Fibroblast of skin of left biceps (primary cell): ENCODE results near the gene RIMBP2.
"Not testable (repeated sequence)": the region's sequence is repeated elsewhere in the genome, so short reads cannot be mapped to it uniquely, and the experiment has no call there.

ENCODE experiments used
- DNase-seq, 2 experiments: peaks; one replicate each; pipeline ENCODE4 v3.0.0-alpha.2; 2013; ENCODE audit warnings: low read depth in 2 of 2

RIMBP2 gene

DNA sequence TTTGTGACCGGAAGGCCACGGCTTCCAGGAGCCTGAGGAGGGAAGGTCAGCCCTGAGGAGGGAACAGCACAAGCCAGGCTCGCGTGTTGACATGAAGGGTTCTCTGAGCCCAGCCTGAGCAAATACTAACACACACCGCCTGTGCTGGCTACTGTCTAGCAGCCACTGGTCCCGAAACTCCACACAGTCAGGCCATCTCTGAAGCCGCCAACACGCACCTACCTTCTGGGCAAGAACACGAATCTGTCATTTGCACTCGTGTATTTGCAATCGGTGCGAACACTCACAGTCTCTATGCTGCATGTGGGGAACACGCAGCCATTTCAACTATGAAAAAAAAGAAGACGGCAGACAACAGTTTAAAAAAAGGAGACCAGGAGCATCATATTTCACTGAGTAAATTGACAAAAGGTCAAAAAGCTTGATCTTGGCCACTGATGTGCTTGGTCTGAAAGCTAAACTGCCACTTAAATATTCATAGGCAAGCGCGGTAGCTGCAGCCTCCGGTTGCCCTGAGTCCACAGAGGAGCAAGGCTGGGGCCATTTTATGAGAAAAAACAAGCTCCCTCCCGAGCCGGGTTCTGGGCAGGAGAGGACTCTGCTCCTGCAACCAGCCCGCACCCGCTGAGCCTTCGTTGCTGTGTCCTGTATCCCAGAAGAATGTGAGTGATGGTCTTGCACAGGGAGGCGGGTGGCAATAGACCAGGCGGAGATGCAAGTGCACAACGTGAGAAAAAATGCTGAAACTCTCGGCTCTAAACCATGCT lies 57.8 kb downstream of the RIMBP2 start:
- no peak for DNase-seq

- DNase-seq = no peak
Observed at GRCh38 chr12:130656411-130656810, 59.7 kb downstream of the RIMBP2 start.

- no peak for DNase-seq
Observed at GRCh38 chr12:130655881-130656280, 60.2 kb downstream of the RIMBP2 start.

- no peak for DNase-seq
Observed at GRCh38 chr12:130655010-130655409, 61.1 kb downstream of the RIMBP2 start.

DNA sequence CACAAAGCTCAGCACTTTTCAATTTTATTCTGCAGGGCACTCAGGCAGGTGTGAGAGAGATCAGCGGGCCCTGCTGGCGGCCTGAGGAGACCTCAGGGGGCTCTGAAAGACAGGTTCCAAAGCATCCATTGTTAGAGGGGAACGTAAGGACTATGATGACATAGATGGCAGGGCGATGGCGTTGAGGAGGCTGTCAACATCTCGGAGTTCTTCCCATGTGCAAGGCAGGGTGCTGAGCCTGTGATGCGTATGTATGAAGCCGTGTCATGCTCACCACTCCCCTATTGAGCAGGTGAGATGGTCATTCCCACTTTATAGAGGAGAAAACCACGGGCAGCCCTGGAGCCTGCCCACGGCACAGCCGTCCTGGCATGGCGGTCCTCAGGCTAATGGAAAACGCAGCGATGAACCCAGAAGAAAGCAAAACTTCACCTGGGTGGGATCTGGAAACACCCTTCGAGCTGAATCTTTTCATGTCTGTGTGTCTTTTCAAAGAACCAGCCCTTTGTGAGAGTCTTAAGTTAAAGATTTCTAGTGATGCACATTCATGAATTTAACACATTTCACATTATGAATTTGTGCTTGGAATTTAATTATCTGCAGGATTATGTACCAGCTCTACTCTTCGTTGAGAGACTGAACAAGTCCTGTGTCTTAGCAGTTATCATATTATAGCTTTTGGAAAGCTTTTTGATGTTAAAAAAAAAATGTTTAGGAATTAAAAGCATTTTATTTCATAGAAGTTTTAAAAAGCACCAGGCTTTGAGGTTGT lies 64.7 kb downstream of the RIMBP2 start:
- no peak for DNase-seq

DNA sequence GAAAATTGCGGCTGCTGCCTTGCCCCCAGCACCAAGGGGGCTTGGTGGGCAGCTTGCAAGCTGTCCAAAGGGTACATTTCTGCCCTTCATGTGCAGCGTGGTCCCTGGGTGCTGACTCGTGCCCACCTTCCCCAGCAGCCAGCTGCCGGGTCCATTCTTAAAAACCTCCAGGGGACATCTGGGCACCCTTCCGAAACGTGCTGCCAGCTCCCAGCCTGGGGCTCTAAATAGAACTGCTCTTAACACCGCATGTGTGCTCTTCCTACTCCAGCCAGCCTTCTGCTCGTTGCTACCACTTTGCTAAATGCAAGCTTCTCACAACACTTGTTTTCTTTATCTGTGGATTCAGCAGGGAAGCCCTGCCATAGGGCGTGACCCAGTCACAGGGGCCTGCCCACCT lies 66.0 kb downstream of the RIMBP2 start:
- no peak for DNase-seq

GRCh38 chr12:130649101-130650045 lies 66.7 kb downstream of the RIMBP2 start:
- no peak for DNase-seq

DNA sequence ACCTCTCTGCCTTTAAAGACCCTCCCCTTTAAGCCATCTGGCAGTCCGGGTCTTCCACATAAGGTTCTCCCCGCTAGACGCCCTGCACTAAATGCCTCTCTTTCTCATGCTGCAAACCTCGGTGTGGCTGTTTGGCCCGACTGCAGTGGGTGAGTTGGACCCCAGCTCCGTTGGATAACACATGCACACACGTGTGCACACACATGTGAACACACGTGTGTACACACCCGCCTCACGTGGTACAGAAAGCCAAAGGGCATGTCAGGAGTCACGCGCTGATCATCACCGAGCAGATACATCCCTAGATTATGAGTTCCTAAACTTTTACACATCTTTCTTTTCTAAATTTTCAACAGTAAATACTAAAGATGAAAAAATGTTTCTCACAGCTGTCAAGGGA lies 68.3 kb downstream of the RIMBP2 start:
- DNase-seq = no peak

DNA sequence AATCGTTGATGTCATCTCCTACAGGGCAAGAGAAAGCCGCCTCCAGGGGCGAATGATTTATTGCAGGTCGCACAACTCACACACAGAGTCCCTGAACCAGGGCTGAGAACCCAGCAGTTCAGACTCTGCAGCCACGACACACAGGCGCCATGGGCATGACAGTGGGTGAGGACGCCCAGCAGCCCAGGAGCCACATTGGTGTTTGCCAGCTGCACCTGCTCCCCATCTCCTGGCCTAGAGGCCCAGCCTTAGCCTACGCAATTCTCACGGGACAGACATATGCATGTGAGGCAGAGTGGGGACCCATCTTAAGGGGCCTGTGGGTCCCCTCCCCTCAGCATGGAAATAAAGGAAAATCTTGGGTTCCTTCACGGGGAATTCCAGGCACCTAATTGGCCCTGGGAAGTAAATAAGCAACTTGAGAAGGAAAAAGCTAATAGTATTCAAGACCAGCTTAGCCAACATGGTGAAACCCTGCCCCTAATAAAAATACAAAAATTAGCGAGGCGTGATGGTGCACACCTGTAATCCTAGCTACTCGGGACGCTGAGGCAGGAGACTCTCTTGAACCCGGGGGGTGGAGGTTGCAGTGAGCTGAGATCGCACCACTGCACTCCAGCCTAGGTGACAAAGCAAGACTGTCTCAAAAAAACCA lies 69.3 kb downstream of the RIMBP2 start:
- DNase-seq = no peak

GRCh38 chr12:130646191-130646590 lies 69.9 kb downstream of the RIMBP2 start:
- not testable (repeated sequence) for DNase-seq

- DNase-seq = no peak
Observed at GRCh38 chr12:130645751-130646150, 70.3 kb downstream of the RIMBP2 start.

GRCh38 chr12:130644566-130644965 lies 71.5 kb downstream of the RIMBP2 start:
- no peak for DNase-seq

DNA sequence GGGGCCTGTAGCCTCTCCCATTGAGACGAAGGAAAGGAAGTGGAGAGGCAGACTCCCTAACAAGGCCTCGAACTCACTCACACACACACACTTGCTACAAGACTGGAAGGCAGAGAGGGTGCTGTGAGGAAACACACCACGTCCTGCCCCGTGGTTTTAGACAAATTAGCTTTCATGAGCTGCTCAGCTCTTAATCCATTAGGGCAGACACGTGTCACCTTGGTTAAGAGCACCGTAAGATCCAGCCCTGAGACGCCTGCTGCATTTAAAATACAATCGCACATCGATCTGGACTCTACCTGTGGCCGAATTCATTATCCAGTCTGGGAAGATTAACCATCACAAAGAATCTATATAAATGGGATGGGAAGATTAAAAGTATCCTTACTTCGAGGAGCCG lies 72.0 kb downstream of the RIMBP2 start:
- DNase-seq = no peak

GRCh38 chr12:130642856-130643255 lies 73.2 kb downstream of the RIMBP2 start:
- DNase-seq = no peak

- no peak for DNase-seq
Observed at GRCh38 chr12:130641533-130642184, 74.4 kb downstream of the RIMBP2 start.

- DNase-seq = no peak
Observed at GRCh38 chr12:130640901-130641300, 75.2 kb downstream of the RIMBP2 start.

DNA sequence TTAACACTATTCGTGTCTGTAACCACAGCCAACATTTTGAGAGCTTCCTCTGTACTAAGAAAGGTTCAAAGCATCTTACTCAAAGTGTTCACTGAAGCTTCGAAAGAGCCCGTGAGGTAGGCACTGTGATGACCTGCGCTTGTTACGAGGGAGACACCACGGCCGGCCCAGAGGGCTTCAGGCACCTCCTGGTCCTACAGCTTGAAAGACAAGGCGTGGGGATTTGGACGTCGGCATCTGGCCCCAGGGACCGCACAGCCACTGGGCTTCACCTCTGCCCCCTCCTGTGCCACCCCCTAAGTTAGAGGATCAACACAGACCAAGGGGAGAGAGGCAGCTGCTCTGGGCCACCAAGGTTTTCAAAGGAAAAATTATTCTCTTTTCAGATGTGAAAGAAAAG lies 75.6 kb downstream of the RIMBP2 start:
- no peak for DNase-seq

GRCh38 chr12:130639476-130640424 lies 76.3 kb downstream of the RIMBP2 start:
- DNase-seq = no peak

- DNase-seq = no peak
Observed at GRCh38 chr12:130636370-130636769, 79.7 kb downstream of the RIMBP2 start.

DNA sequence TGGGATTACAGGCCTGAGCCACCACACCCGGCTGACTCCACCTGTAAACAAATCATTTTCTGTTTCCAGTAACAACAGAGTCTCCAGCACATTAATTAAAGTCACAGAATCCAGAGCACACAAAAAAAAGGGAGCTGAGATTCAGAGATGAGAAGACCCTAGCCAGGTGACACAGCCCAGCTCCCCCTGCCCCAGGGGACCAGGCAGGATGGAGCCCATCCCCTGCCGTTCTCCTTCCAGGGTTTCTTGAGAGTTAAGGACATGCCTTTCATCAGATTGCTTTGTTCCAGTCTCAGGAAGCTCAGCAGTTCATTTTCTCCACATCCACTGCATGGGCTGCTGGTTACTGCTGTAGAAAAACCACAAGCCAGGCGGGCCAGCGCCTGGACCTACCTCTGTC lies 81.2 kb downstream of the RIMBP2 start:
- DNase-seq = no peak
